HCT116 (cell line): Measurements from ENCODE around the gene CDH2. TPM values are rescaled to one million over a fixed set of nuclear protein-coding genes. Genes with fewer than 3 reads are reported as not detected.

Experiments
- ATAC-seq: fragments of 200-7000 bp; cut with Tn5 transposase; 2 replicates; pipeline ENCODE4 v1.9.1; 2020; ENCODE audit warnings: mild to moderate bottlenecking, moderate library complexity
- BruUV-seq: library from RNA; stranded (reverse); fragments of 400-500 nt; replicated peaks from 2 replicates; lab custom pipeline; 2021; lab: Mats Ljungman, UMichigan
- CTCF ChIA-PET: fragments of 300-600 bp; sonication (Branson Sonifier 250); formaldehyde crosslinking; loops from one replicate; lab custom pipeline; 2021; ENCODE audit warnings: antibody characterized with exemption; lab: Charles Lee
- POLR2A ChIA-PET: fragments of 300-600, 350-600 bp; sonication (Branson Sonifier 250); formaldehyde crosslinking; loops from one replicate; lab custom pipeline; 2021; ENCODE audit warnings: antibody characterized with exemption; lab: Charles Lee
- RAD21 ChIA-PET, 2 experiments: fragments of 300-600 bp; sonication (Branson Sonifier 250); formaldehyde crosslinking; loops; one replicate each; lab custom pipeline; 2023; ENCODE audit warnings: low total read pairs in 2 of 2; ENCODE audit not compliant: uncharacterized antibody in 2 of 2, unreplicated experiment in 2 of 2, low non-redundant PET in 1 of 2; lab: Charles Lee
- DNase-seq: peaks from one replicate; pipeline ENCODE4 v3.0.0-alpha.2; 2010; ENCODE audit warnings: low read depth, low spot score
- H2AFZ ChIP-seq: fragments of 200-600 bp; shearing (Covaris generic), sonication (generic); 2 replicates; pipeline ENCODE4 v1.6.1; 2017; ENCODE audit warnings: low read depth, mixed run types, mixed read lengths, antibody characterized with exemption, low read length; ENCODE audit not compliant: poor library complexity, severe bottlenecking
- H3K27ac ChIP-seq: 2 replicates; pipeline ENCODE4 v1.5.1; 2012; ENCODE audit warnings: low read depth, low read length
- H3K27me3 ChIP-seq: fragments of 200-600 bp; sonication (generic); 2 replicates; pipeline ENCODE4 v1.6.1; 2016; ENCODE audit warnings: mixed run types, low read length, mixed read lengths; ENCODE audit not compliant: insufficient read depth
- H3K36me3 ChIP-seq, 2 experiments: fragments of 200-500 bp in 1 of 2; fragments of 200-600 bp in 1 of 2; sonication (Bioruptor generic) in 1 of 2; sonication (generic) in 1 of 2; 2 replicates each; pipeline versions ENCODE4 v1.5.1 to v1.6.1; 2014 to 2016; ENCODE audit warnings: low read length in 2 of 2, inconsistent platforms in 1 of 2, mixed read lengths in 1 of 2, mixed run types in 1 of 2; ENCODE audit not compliant: insufficient read depth in 2 of 2, control insufficient read depth in 1 of 2
- H3K4me1 ChIP-seq, 2 experiments: fragments of 200-600 bp in 1 of 2; sonication (generic) in 1 of 2; 2 replicates each; pipeline versions ENCODE4 v1.5.1 to v1.6.1; 2012 to 2017; ENCODE audit warnings: low read length in 2 of 2, inconsistent platforms in 1 of 2, mild to moderate bottlenecking in 1 of 2, mixed read lengths in 1 of 2, mixed run types in 1 of 2, moderate library complexity in 1 of 2; ENCODE audit not compliant: insufficient read depth in 2 of 2, control insufficient read depth in 1 of 2
- H3K4me2 ChIP-seq: fragments of 200-600 bp; sonication (generic); 2 replicates; pipeline ENCODE4 v1.6.1; 2017; ENCODE audit warnings: mixed run types, low read length, mixed read lengths
- H3K4me3 ChIP-seq, 2 experiments: fragments of 200-600 bp in 1 of 2; sonication (generic) in 1 of 2; replicated peaks in 1 of 2; 2 replicates each; pipeline ENCODE4 v1.5.1; 2011 to 2016; ENCODE audit warnings: low read length in 2 of 2, control low read depth in 1 of 2, low read depth in 1 of 2, mild to moderate bottlenecking in 1 of 2, mixed read lengths in 1 of 2, mixed run types in 1 of 2
- H3K79me2 ChIP-seq: fragments of 200-600 bp; sonication (generic); 2 replicates; pipeline ENCODE4 v1.6.1; 2017; ENCODE audit warnings: mild to moderate bottlenecking, mixed run types, low read length, moderate library complexity, mixed read lengths; ENCODE audit not compliant: insufficient read depth
- H3K9ac ChIP-seq: fragments of 200-600 bp; sonication (generic); 2 replicates; pipeline ENCODE4 v1.6.1; 2016; ENCODE audit warnings: low read length, mixed read lengths
- H3K9me2 ChIP-seq: fragments of 200-600 bp; sonication (generic), shearing (Covaris generic); 2 replicates; pipeline ENCODE4 v1.6.1; 2017; ENCODE audit warnings: mixed run types, mild to moderate bottlenecking, moderate library complexity; ENCODE audit not compliant: insufficient read depth
- H3K9me3 ChIP-seq, 2 experiments: fragments of 200-500 bp in 1 of 2; fragments of 200-600 bp in 1 of 2; sonication (Bioruptor generic) in 1 of 2; sonication (generic) in 1 of 2; 2 replicates each; pipeline ENCODE4 v1.6.1; 2014 to 2017; ENCODE audit warnings: low read length in 2 of 2, mixed read lengths in 2 of 2, inconsistent platforms in 1 of 2, low read depth in 1 of 2, mild to moderate bottlenecking in 1 of 2, mixed run types in 1 of 2, moderate library complexity in 1 of 2; ENCODE audit not compliant: control insufficient read depth in 1 of 2, insufficient read depth in 1 of 2
- H4K20me1 ChIP-seq: fragments of 200-600 bp; sonication (generic), shearing (Covaris generic); 2 replicates; pipeline ENCODE4 v1.6.1; 2017; ENCODE audit warnings: mixed run types, mild to moderate bottlenecking, moderate library complexity; ENCODE audit not compliant: insufficient read depth
- ATF3 ChIP-seq: IDR thresholded peaks from 2 replicates; pipeline ENCODE4 v1.6.1; 2012
- CBX3 ChIP-seq: IDR thresholded peaks from 2 replicates; pipeline ENCODE4 v1.6.1; 2012; ENCODE audit warnings: low read depth
- CTCF ChIP-seq, 3 experiments: fragments of 200-600 bp in 1 of 3; sonication (generic) in 1 of 3; IDR thresholded peaks in 2 of 3; conservative IDR thresholded peaks in 1 of 3; 2 replicates each; pipeline ENCODE4 v1.5.1; 2012 to 2017; ENCODE audit warnings: low read depth in 2 of 3, low read length in 2 of 3, antibody characterized with exemption in 1 of 3, borderline replicate concordance in 1 of 3, control low read depth in 1 of 3, mild to moderate bottlenecking in 1 of 3, mixed read lengths in 1 of 3, mixed run types in 1 of 3, moderate library complexity in 1 of 3; ENCODE audit not compliant: insufficient read depth in 1 of 3
- EGR1 ChIP-seq: IDR thresholded peaks from 2 replicates; pipeline ENCODE4 v1.6.1; 2012; ENCODE audit warnings: low read depth
- ELF1 ChIP-seq: IDR thresholded peaks from 2 replicates; pipeline ENCODE4 v1.6.1; 2012; ENCODE audit warnings: low read depth, borderline replicate concordance
- EZH2phosphoT487 ChIP-seq: fragments of 200-600 bp; IDR thresholded peaks from 2 replicates; pipeline ENCODE4 v1.6.1; 2018; ENCODE audit warnings: antibody characterized with exemption, borderline replicate concordance
- FOSL1 ChIP-seq: IDR thresholded peaks from 2 replicates; pipeline ENCODE4 v1.6.1; 2012; ENCODE audit warnings: low read depth
- JUND ChIP-seq: IDR thresholded peaks from 2 replicates; pipeline ENCODE4 v1.6.1; 2012
- MAX ChIP-seq: IDR thresholded peaks from 2 replicates; pipeline ENCODE4 v1.6.1; 2012
- POLR2A ChIP-seq: IDR thresholded peaks from 2 replicates; pipeline ENCODE4 v1.7.0; 2011; ENCODE audit warnings: borderline replicate concordance; ENCODE audit not compliant: insufficient read depth, insufficient read length; ENCODE audit errors: extremely low read depth
- POLR2AphosphoS5 ChIP-seq: IDR thresholded peaks from 2 replicates; pipeline ENCODE4 v1.6.1; 2011; ENCODE audit warnings: mild to moderate bottlenecking, low read depth, low read length, moderate library complexity
- SIN3A ChIP-seq: IDR thresholded peaks from 2 replicates; pipeline ENCODE4 v1.6.1; 2012; ENCODE audit warnings: low read depth
- SP1 ChIP-seq: IDR thresholded peaks from 2 replicates; pipeline ENCODE4 v1.6.1; 2012; ENCODE audit warnings: low read depth
- SRF ChIP-seq: IDR thresholded peaks from 2 replicates; pipeline ENCODE4 v1.6.1; 2012; ENCODE audit warnings: low read depth
- TCF7L2 ChIP-seq: IDR thresholded peaks from 2 replicates; pipeline ENCODE4 v1.7.0; 2011; ENCODE audit warnings: borderline replicate concordance, inconsistent platforms; ENCODE audit not compliant: insufficient read depth, insufficient read length; ENCODE audit errors: extremely low read depth
- YY1 ChIP-seq: IDR thresholded peaks from 2 replicates; pipeline ENCODE4 v1.6.1; 2011; ENCODE audit warnings: low read length, low read depth, moderate library complexity, mild to moderate bottlenecking; ENCODE audit not compliant: insufficient replicate concordance; ENCODE audit errors: extremely low read depth
- ZFX ChIP-seq: fragments of 450-650 bp; IDR thresholded peaks from 2 replicates; pipeline ENCODE4 v1.6.1; 2017
- intact Hi-C: fragments of 100-400 bp; cut with micrococcal nuclease; formaldehyde crosslinking; loops from 2 replicates; pipeline ENCODE4 v1.10.0; 2022
- total RNA-seq: library from RNA; stranded (reverse); gene quantifications from one replicate; pipeline ENCODE4 v1.2.1, GENCODE V29; 2021; ENCODE audit not compliant: unreplicated experiment

Gene CDH2
- total RNA-seq, 1 experiment from 2014 or later = 0.15 TPM

- Histone ChIP-seq H3K4me1 (peaks cover 0 to 9% of the 10 kb centered on the region in 2 experiments; a peak in 2 of 4 replicates), H3K9me2 (no peaks in the 10 kb centered on the region), H3K79me2 (no peaks in the 10 kb centered on the region), H3K27ac (no peak overlapping the region), H3K4me2 (no peak overlapping the region), H3K9ac (no peak overlapping the region), H3K9me3 (no peaks in the 10 kb centered on the region), H3K36me3 (no peaks in the 10 kb centered on the region), H3K4me3 (no peak overlapping the region), H3K27me3 (no peaks in the 10 kb centered on the region), H2AFZ (no peak overlapping the region), H4K20me1 (no peaks in the 10 kb centered on the region)
- ATAC-seq (no peak), DNase-seq (no peak)
- POLR2A ChIA-PET = no interaction called here
- intact Hi-C loops = no loop called here
- TF ChIP-seq FOSL1 (no peak), EZH2phosphoT487 (no peak), EGR1 (no peak), CBX3 (no peak), POLR2A (no peak), ZFX (no peak), ELF1 (no peak), SP1 (no peak), MAX (no peak), JUND (no peak)
- no TSS peak for BruUV-seq
- RAD21 ChIA-PET = no interaction called here
- CTCF ChIA-PET = no interaction called here
Measured at GRCh38 chr18:28115149-28115550, 61.8 kb downstream of the CDH2 start.

GRCh38 chr18:28114472-28114871, 62.5 kb downstream of the CDH2 start:
- ChIA-PET POLR2A (no interaction called here), CTCF (no interaction called here), RAD21 (no interaction called here)
- Histone ChIP-seq H3K9ac (no peak overlapping the region), H3K79me2 (no peaks in the 10 kb centered on the region), H3K4me2 (no peak overlapping the region), H4K20me1 (no peaks in the 10 kb centered on the region), H3K27ac (no peak overlapping the region), H3K9me3 (no peaks in the 10 kb centered on the region), H3K4me3 (no peak overlapping the region), H3K27me3 (no peaks in the 10 kb centered on the region), H3K36me3 (no peaks in the 10 kb centered on the region), H2AFZ (no peak overlapping the region), H3K4me1 (peaks cover 0 to 9% of the 10 kb centered on the region in 2 experiments; a peak in 2 of 4 replicates), H3K9me2 (no peaks in the 10 kb centered on the region)
- DNase-seq = no peak
- TF ChIP-seq EGR1 (no peak), CTCF (IDR thresholded peaks at IDR 0.05 in 2 of 3, conservative IDR thresholded peaks at IDR 0.05 in 1 of 3; ENCODE audit: borderline replicate concordance in 1 of 3, insufficient read depth in 1 of 3, low read depth in 2 of 3, low read length in 2 of 3) (no peak), SIN3A (no peak), SP1 (no peak), JUND (no peak), CBX3 (no peak), SRF (no peak), YY1 (no peak), TCF7L2 (no peak), ATF3 (no peak), ZFX (no peak), POLR2AphosphoS5 (no peak)
- intact Hi-C loops = no loop called here
- no peak for ATAC-seq
- no TSS peak for BruUV-seq
